ENCODE data around the gene DPP6.

The DPP6 gene

DNA sequence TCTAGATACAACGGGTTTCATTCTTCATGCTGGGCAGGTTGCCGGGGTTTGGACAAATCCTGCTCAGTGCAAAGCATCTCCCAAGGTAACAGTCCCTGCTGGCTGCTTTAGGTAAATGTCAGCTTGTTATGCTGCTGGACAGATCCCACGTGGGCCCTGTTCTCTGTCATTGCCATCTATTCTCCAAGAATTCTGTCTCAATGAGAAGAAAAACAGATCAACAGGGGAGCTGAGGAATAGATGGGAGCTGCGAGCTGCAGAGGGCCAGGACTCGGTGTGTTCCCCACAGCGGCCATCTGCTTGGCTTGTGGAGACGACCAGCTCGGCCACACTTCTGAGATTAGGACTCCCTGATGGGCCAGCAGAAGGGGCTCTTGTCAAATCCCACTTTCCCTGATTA lies 235.2 kb downstream of the DPP6 start:
- no peak overlapping the region for H3K27ac ChIP-seq (ENCODE audit: low read length)
- no peaks in the 10 kb centered on the region for H3K4me1 ChIP-seq (ENCODE audit: insufficient read depth, low read length)
- H3K9ac ChIP-seq (ENCODE audit: low read depth, low read length) = no peak overlapping the region
- H3K27me3 ChIP-seq (ENCODE audit: insufficient read depth, low read length) = no peaks in the 10 kb centered on the region
- H3K4me3 ChIP-seq (ENCODE audit: low read length) = no peak overlapping the region
- no peaks in the 10 kb centered on the region for H3K9me3 ChIP-seq (ENCODE audit: insufficient read depth, low read depth, low read length)
- H3K36me3 ChIP-seq (ENCODE audit: insufficient read depth, low read depth, low read length) = no peaks in the 10 kb centered on the region

DNA sequence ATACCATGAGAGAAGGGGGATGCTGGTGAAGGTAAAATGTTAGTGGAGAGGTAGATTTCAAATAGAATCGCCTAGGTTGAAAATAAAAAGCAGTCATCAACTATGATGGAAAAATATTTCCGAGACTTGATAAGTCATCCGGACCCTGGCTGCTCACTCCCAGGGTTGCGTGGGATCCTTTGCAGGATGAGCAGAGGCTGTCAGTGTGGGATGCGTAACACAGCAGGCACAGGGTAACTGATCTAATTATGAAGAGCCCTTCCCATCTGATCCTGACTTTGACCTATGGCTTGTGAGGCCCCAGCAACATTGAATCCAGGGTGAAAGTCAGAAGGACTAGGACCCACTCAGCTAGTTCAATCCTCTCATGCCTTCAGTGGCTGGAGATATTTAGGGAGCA lies 236.9 kb downstream of the DPP6 start:
- Histone ChIP-seq H3K36me3 (ENCODE audit: insufficient read depth, low read depth, low read length) (no peaks in the 10 kb centered on the region), H3K27me3 (ENCODE audit: insufficient read depth, low read length) (no peaks in the 10 kb centered on the region), H3K27ac (ENCODE audit: low read length) (no peak overlapping the region), H3K4me1 (ENCODE audit: insufficient read depth, low read length) (no peaks in the 10 kb centered on the region), H3K9ac (ENCODE audit: low read depth, low read length) (no peak overlapping the region), H3K4me3 (ENCODE audit: low read length) (no peak overlapping the region), H3K9me3 (ENCODE audit: insufficient read depth, low read depth, low read length) (no peaks in the 10 kb centered on the region)

DNA sequence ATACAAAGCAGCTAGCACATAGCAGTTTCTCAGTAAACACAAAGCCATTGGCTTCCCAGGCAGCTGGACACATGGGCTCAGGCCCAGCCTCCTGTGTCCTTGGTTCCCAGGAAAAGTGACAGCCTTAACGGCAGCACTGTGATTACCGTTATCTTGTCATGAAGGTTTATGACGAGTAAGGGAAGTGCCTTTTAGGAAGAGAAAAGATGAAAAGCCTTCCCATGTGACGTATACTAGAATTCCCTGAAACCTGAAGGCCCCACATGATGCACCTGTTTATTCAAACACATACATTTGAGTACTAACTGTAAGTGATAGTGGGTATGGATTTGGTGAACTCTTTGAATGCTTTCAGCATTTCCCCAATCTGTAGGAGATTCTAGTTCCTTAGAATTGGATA lies 244.2 kb downstream of the DPP6 start:
- Histone ChIP-seq H3K36me3 (ENCODE audit: insufficient read depth, low read depth, low read length) (no peaks in the 10 kb centered on the region), H3K9ac (ENCODE audit: low read depth, low read length) (no peak overlapping the region), H3K4me1 (ENCODE audit: insufficient read depth, low read length) (no peaks in the 10 kb centered on the region), H3K27ac (ENCODE audit: low read length) (no peak overlapping the region), H3K27me3 (ENCODE audit: insufficient read depth, low read length) (no peaks in the 10 kb centered on the region), H3K9me3 (ENCODE audit: insufficient read depth, low read depth, low read length) (no peaks in the 10 kb centered on the region), H3K4me3 (ENCODE audit: low read length) (no peak overlapping the region)

DNA sequence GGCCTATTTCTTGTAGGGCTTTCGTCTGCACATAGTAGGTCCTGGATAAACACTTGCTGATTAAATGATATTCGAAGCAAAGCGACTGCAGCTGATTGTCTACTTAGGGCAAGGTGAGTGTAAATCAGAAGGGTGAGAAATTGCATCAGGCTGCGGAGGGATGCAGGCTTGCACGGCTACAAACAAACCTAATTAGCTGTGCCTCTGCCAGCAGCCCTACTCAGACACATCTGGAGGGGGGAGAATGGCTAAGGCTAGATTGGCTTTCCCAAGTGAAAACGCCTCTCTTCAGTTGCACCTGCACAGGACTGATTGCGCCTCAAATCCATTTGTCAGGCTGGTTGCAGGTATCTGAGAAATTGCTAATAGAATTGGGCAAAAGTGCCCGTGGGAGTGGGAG lies 247.5 kb downstream of the DPP6 start:
- Histone ChIP-seq H3K27me3 (ENCODE audit: insufficient read depth, low read length) (peaks cover 16% of the 10 kb centered on the region), H3K4me1 (ENCODE audit: insufficient read depth, low read length) (peaks cover 4% of the 10 kb centered on the region; the same call in 1 of the 2 replicates), H3K4me3 (ENCODE audit: low read length) (no peak overlapping the region), H3K9ac (ENCODE audit: low read depth, low read length) (no peak overlapping the region), H3K36me3 (ENCODE audit: insufficient read depth, low read depth, low read length) (no peaks in the 10 kb centered on the region), H3K27ac (ENCODE audit: low read length) (no peak overlapping the region), H3K9me3 (ENCODE audit: insufficient read depth, low read depth, low read length) (no peaks in the 10 kb centered on the region)

DNA sequence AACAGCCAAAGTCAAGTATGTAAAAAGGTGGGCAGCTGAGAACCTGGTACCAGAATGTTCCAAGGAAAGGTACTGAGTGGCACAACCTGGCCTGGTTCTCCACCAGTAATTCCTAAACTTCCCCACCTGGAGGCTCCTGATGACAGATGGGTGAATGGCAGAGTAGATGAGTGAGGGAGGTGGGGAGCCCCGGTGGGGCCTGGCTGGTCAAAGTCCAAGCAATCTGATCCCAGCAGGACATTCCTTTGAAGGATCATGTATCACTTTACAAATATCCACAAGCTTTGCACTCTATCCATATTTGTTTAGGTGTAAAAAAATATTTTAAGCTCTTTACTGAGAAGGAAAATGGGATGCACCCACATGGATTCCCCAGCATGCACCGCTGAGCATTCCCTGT lies 250.2 kb downstream of the DPP6 start:
- Histone ChIP-seq H3K4me1 (ENCODE audit: insufficient read depth, low read length) (peaks cover 12% of the 10 kb centered on the region; the same call in 1 of the 2 replicates), H3K27ac (ENCODE audit: low read length) (no peak overlapping the region), H3K9me3 (ENCODE audit: insufficient read depth, low read depth, low read length) (no peaks in the 10 kb centered on the region), H3K27me3 (ENCODE audit: insufficient read depth, low read length) (peaks cover 34% of the 10 kb centered on the region), H3K4me3 (ENCODE audit: low read length) (no peak overlapping the region), H3K9ac (ENCODE audit: low read depth, low read length) (no peak overlapping the region), H3K36me3 (ENCODE audit: insufficient read depth, low read depth, low read length) (no peaks in the 10 kb centered on the region)

DNA sequence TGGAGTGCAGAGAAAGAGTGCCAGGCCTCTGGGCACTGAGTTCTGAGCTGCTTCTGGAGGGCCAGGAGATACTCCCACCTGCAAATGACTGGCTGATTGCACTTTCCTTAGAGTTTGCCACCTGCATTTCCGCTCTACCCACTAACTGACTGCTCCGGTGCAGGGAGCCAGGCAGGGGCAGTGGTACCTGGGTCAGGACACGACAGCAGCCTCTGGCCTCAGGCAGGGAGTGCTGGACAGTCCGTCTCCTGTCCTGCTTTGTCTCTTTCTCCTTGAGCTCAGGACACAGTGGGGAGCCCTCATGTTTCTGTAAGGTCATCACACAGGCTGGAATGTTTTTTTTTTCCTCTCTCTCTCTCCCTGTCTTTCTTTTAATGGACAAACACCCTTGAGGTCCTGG lies 252.0 kb downstream of the DPP6 start:
- peaks cover 34% of the 10 kb centered on the region for H3K27me3 ChIP-seq (ENCODE audit: insufficient read depth, low read length)
- peaks cover 25% of the 10 kb centered on the region for H3K4me1 ChIP-seq (ENCODE audit: insufficient read depth, low read length)
- H3K9me3 ChIP-seq (ENCODE audit: insufficient read depth, low read depth, low read length) = no peaks in the 10 kb centered on the region
- peak overlapping the region; percentile 34; the same call in 1 of the 2 replicates for H3K9ac ChIP-seq (ENCODE audit: low read depth, low read length)
- H3K4me3 ChIP-seq (ENCODE audit: low read length) = peak overlapping the region; percentile 64
- H3K27ac ChIP-seq (ENCODE audit: low read length) = no peak overlapping the region
- H3K36me3 ChIP-seq (ENCODE audit: insufficient read depth, low read depth, low read length) = no peaks in the 10 kb centered on the region

DNA sequence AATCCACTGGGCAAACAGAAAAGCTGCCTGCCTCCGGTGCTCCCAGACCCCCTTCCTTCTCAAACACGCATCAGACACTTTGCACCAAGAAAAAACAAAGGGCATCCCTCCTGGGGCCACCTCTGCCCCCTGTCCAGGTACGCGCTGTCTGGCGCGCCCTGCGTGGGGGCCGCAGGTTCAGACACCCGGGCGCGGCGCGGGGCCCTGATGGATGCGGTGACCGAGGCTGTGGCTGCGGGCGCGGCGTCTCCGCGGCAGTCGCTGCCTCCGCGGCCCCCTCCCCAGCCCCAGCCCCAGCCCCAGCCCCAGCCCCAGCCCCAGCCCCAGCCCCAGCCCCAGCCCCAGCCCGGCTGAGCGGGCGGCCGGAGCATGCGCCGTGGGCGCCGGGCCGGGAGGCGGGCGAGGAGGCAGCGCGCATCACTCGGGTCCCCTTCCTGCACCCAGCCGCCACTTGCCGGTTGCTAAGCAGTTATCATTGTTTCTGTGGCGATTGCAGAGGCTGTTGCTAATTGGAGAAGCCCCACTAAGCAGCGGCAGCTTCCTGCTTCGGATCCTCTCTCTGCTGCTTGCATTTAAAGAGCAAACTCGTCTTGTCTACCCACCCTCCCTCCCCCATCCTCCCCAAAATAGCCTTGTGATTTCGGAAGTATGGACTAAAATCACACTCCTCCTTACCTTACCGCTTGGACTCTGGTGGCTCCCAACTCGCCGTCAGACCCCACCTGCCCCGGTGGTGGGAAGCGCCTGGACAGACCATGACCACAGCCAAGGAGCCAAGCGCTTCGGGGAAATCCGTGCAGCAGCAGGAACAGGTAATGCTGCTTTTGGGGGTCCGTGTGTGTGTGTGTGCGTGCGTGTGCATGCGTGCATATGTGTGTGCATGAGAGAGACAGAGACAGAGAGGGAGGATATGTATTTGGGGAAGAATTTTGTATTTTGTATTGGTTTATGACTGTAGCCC lies 252.8 kb downstream of the DPP6 start:
- no peaks in the 10 kb centered on the region for H3K9me3 ChIP-seq (ENCODE audit: insufficient read depth, low read depth, low read length)
- H3K9ac ChIP-seq (ENCODE audit: low read depth, low read length) = peak overlapping the region; percentile 34; the same call in 1 of the 2 replicates
- H3K4me3 ChIP-seq (ENCODE audit: low read length) = peak overlapping the region; percentile 65
- peaks cover 25% of the 10 kb centered on the region for H3K4me1 ChIP-seq (ENCODE audit: insufficient read depth, low read length)
- no peaks in the 10 kb centered on the region for H3K36me3 ChIP-seq (ENCODE audit: insufficient read depth, low read depth, low read length)
- no peak overlapping the region for H3K27ac ChIP-seq (ENCODE audit: low read length)
- peaks cover 34% of the 10 kb centered on the region for H3K27me3 ChIP-seq (ENCODE audit: insufficient read depth, low read length)

DNA sequence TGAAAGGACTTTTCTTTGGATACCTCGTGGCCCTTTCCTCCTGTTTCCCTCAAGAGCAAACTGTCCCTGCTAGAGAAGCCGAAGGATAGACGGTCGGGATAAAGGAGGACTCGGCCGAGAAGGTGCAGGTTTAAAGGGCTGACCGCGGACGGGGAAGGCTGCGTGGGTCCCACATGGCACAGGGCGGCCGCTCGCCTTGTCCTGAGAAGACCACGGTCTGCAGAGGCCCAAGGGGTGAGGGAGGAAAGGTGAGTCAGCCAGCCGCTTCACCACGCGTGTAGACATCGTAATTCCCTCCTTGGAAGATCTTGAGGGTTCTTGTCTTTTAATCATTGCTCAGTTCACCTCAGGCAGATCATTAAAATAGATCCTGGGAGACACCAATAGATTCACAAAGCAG lies 253.8 kb downstream of the DPP6 start:
- peaks cover 34% of the 10 kb centered on the region for H3K27me3 ChIP-seq (ENCODE audit: insufficient read depth, low read length)
- H3K9ac ChIP-seq (ENCODE audit: low read depth, low read length) = no peak overlapping the region
- peak overlapping the region; percentile 65; the same call in 1 of the 2 replicates for H3K4me3 ChIP-seq (ENCODE audit: low read length)

DNA sequence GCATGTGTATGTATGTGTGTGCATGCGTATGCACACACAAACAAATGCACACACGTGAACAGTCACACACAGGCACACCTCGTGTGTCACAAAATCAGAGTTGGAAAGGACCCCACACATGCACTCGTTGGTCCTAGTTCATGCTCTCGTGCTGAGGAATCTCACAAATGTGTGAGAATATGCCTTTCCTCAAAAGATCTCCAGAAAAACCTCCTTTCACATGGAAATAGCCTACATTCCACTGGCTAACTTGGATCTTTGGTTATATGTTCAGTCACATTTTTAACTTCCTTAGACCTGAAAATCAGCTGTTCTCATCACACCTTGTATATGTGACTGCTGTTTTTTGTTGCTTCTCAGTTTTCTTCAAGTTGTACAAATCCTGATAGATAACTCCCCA lies 256.7 kb downstream of the DPP6 start:
- Histone ChIP-seq H3K27me3 (ENCODE audit: insufficient read depth, low read length) (peaks cover 26% of the 10 kb centered on the region), H3K9ac (ENCODE audit: low read depth, low read length) (no peak overlapping the region), H3K27ac (ENCODE audit: low read length) (no peak overlapping the region), H3K36me3 (ENCODE audit: insufficient read depth, low read depth, low read length) (no peaks in the 10 kb centered on the region), H3K4me3 (ENCODE audit: low read length) (peak overlapping the region; percentile 6; the same call in 1 of the 2 replicates), H3K9me3 (ENCODE audit: insufficient read depth, low read depth, low read length) (no peaks in the 10 kb centered on the region), H3K4me1 (ENCODE audit: insufficient read depth, low read length) (peaks cover 25% of the 10 kb centered on the region)

More for the DNA sequence above, 253.8 kb downstream of the DPP6 start:
- Histone ChIP-seq H3K4me1 (ENCODE audit: insufficient read depth, low read length) (peaks cover 25% of the 10 kb centered on the region), H3K27ac (ENCODE audit: low read length) (no peak overlapping the region), H3K9me3 (ENCODE audit: insufficient read depth, low read depth, low read length) (no peaks in the 10 kb centered on the region), H3K36me3 (ENCODE audit: insufficient read depth, low read depth, low read length) (no peaks in the 10 kb centered on the region)

DNA sequence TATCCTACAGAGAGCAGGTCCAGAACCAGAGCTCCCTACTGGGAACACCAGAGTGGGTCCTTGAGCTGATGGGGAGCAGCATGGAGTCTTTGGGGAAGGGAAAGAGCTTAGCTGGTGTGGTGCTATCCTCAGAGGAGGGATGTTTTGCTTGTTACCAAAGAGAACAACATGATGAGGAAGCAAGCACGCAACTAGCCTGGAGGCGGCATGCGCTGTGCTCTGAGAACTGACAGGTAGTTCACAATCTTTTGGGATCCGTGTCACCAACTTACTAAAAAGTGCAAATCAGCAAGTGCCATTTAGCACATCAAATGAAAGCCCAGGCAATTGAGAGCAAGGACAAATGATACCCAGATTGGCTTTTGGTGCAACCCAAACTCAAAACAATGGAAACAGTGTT lies 257.9 kb downstream of the DPP6 start:
- Histone ChIP-seq H3K4me3 (ENCODE audit: low read length) (no peak overlapping the region), H3K36me3 (ENCODE audit: insufficient read depth, low read depth, low read length) (no peaks in the 10 kb centered on the region), H3K27me3 (ENCODE audit: insufficient read depth, low read length) (peaks cover 18% of the 10 kb centered on the region), H3K27ac (ENCODE audit: low read length) (no peak overlapping the region), H3K4me1 (ENCODE audit: insufficient read depth, low read length) (peaks cover 22% of the 10 kb centered on the region), H3K9ac (ENCODE audit: low read depth, low read length) (no peak overlapping the region), H3K9me3 (ENCODE audit: insufficient read depth, low read depth, low read length) (no peaks in the 10 kb centered on the region)

DNA sequence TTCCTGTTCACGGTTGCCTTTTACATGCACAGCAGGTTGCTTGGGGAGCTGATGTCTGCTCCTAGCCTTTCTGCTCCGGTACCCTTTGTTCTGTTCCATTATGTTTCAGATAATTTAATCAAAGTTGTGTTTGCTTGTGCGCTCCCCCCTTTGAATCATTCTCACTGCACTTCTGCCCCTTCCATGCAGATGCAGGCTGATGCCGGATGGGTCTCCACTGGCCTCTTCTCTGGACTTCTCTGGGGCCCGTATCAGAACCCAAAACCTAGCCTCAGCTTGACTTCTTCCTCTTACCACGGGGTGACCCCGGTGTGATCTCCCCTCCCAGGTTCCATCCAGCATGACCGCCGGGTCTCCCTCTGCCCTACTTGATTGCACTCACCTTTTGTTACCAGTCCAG lies 272.0 kb downstream of the DPP6 start:
- no peak overlapping the region for H3K27ac ChIP-seq (ENCODE audit: low read length)
- no peak overlapping the region for H3K9ac ChIP-seq (ENCODE audit: low read depth, low read length)
- H3K9me3 ChIP-seq (ENCODE audit: insufficient read depth, low read depth, low read length) = no peaks in the 10 kb centered on the region
- H3K36me3 ChIP-seq (ENCODE audit: insufficient read depth, low read depth, low read length) = no peaks in the 10 kb centered on the region
- no peaks in the 10 kb centered on the region for H3K27me3 ChIP-seq (ENCODE audit: insufficient read depth, low read length)
- H3K4me1 ChIP-seq (ENCODE audit: insufficient read depth, low read length) = peaks cover 16% of the 10 kb centered on the region
- H3K4me3 ChIP-seq (ENCODE audit: low read length) = no peak overlapping the region

DNA sequence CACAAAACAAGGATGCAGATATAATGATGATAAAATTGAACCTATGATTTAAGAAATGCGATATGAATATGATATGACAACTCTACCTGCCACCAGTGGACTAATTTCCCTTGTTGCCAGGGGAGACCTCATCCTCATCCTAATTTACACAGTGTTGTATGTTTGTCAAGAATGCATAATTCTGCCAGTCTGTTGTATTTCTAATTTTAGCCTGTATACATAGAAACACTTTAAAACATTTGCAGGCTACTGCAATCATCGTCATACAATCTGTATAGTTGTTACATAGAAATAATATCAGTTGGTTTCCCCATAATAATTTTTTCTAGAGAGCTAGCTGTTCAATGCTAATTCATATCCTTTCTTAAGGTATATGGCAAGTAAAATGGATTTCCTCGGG lies 274.2 kb downstream of the DPP6 start:
- H3K4me3 ChIP-seq (ENCODE audit: low read length) = no peak overlapping the region
- no peaks in the 10 kb centered on the region for H3K27me3 ChIP-seq (ENCODE audit: insufficient read depth, low read length)
- no peaks in the 10 kb centered on the region for H3K9me3 ChIP-seq (ENCODE audit: insufficient read depth, low read depth, low read length)
- H3K9ac ChIP-seq (ENCODE audit: low read depth, low read length) = no peak overlapping the region
- H3K36me3 ChIP-seq (ENCODE audit: insufficient read depth, low read depth, low read length) = no peaks in the 10 kb centered on the region
- no peak overlapping the region for H3K27ac ChIP-seq (ENCODE audit: low read length)
- peaks cover 16% of the 10 kb centered on the region for H3K4me1 ChIP-seq (ENCODE audit: insufficient read depth, low read length)
